HepG2 (cell line): ENCODE data around the gene NBPF1. TPM values are rescaled to one million over a fixed set of nuclear protein-coding genes. Genes with fewer than 3 reads are reported as not detected.

Source experiments
- CENPX ChIP-seq: sonication (generic); formaldehyde crosslinking; IDR thresholded peaks from 2 replicates; pipeline ENCODE4 v1.9.0; 2021; ENCODE audit warnings: mild to moderate bottlenecking, missing genetic modification reagents, moderate library complexity
- E2F1 ChIP-seq: sonication (generic); formaldehyde crosslinking; IDR thresholded peaks from 2 replicates; pipeline ENCODE4 v1.5.0; 2020; ENCODE audit warnings: missing genetic modification reagents
- FUBP1 ChIP-seq: sonication (generic); formaldehyde crosslinking; IDR thresholded peaks from 2 replicates; pipeline ENCODE4 v1.5.1; 2020; ENCODE audit warnings: missing genetic modification reagents, mild to moderate bottlenecking, borderline replicate concordance
- HNRNPL ChIP-seq: fragments of 200-400 bp; formaldehyde crosslinking; IDR thresholded peaks from 2 replicates; pipeline ENCODE4 v1.6.1; 2017; ENCODE audit warnings: mild to moderate bottlenecking, low read depth, low read length
- KLF15 ChIP-seq: sonication (generic); formaldehyde crosslinking; IDR thresholded peaks from 2 replicates; pipeline ENCODE4 v1.8.1; 2023; ENCODE audit warnings: borderline replicate concordance, mild to moderate bottlenecking, inconsistent platforms, missing genetic modification reagents, mixed read lengths
- MTA3 ChIP-seq: sonication (generic); formaldehyde crosslinking; IDR thresholded peaks from 2 replicates; pipeline ENCODE4 v1.4.0; 2020; ENCODE audit warnings: missing genetic modification reagents
- PHB2 ChIP-seq: fragments of 450-650 bp; IDR thresholded peaks from 2 replicates; pipeline ENCODE4 v1.6.1; 2018; ENCODE audit not compliant: partially characterized antibody
- SAP130 ChIP-seq: IDR thresholded peaks from 2 replicates; pipeline ENCODE4 v1.6.1; 2016; ENCODE audit warnings: low read depth
- SIX4 ChIP-seq: sonication (generic); formaldehyde crosslinking; IDR thresholded peaks from 2 replicates; pipeline ENCODE4 v1.4.0; 2020; ENCODE audit warnings: missing genetic modification reagents
- ZBTB2 ChIP-seq: sonication (generic); formaldehyde crosslinking; IDR thresholded peaks from 2 replicates; pipeline ENCODE4 v1.8.0; 2022; ENCODE audit warnings: low read depth, missing genetic modification reagents
- ZNF292 ChIP-seq: sonication (generic); formaldehyde crosslinking; IDR thresholded peaks from 2 replicates; pipeline ENCODE4 v1.8.1; 2022; ENCODE audit warnings: mild to moderate bottlenecking, low read depth, missing genetic modification reagents, borderline replicate concordance
- ZNF678 ChIP-seq: sonication (generic); formaldehyde crosslinking; IDR thresholded peaks from 2 replicates; pipeline ENCODE4 v1.4.0; 2020; ENCODE audit warnings: mild to moderate bottlenecking, missing genetic modification reagents
- ZSCAN12 ChIP-seq: sonication (generic); formaldehyde crosslinking; IDR thresholded peaks from 2 replicates; pipeline ENCODE4 v1.9.0; 2021; ENCODE audit warnings: mild to moderate bottlenecking, missing genetic modification reagents
- ZSCAN20 ChIP-seq: sonication (generic); formaldehyde crosslinking; IDR thresholded peaks from 2 replicates; pipeline ENCODE4 v1.4.0; 2020; ENCODE audit warnings: missing genetic modification reagents, mild to moderate bottlenecking, borderline replicate concordance
- polyA plus RNA-seq, 8 experiments: library from polyadenylated mRNA; depleted of rRNA in 3 of 8; stranded (reverse) in 7 of 8; unstranded in 1 of 8; fragments of >200 nt; fragmentation: Illumina TruSeq in 4 of 8; extraction: Trizol in 4 of 8; gene quantifications; 2 replicates each; pipeline versions ENCODE4 v1.2.1 to v1.2.3, GENCODE V29; 2011 to 2016; ENCODE audit warnings: low read depth in 4 of 8, missing spikeins in 1 of 8, mixed read lengths in 1 of 8; ENCODE audit not compliant: insufficient read depth in 1 of 8
- total RNA-seq, 5 experiments: library from RNA; depleted of rRNA; stranded (reverse); fragments of >200 nt; fragmentation: Illumina TruSeq; extraction: Trizol; gene quantifications; 2 replicates each; pipeline ENCODE4 v1.2.3, GENCODE V29; 2016; ENCODE audit warnings: low read depth in 1 of 5
- TF ChIP-seq, protein P1 (sequence below): sonication (generic); formaldehyde crosslinking; IDR thresholded peaks from 2 replicates; pipeline ENCODE4 v1.4.0; 2020; ENCODE audit warnings: missing genetic modification reagents, mild to moderate bottlenecking, borderline replicate concordance
- TF ChIP-seq, protein P2 (sequence below): sonication (generic); formaldehyde crosslinking; IDR thresholded peaks from 2 replicates; pipeline ENCODE4 v1.8.0; 2022; ENCODE audit warnings: missing genetic modification reagents, low read depth, mild to moderate bottlenecking, borderline replicate concordance

Gene NBPF1
- total and polyA plus RNA-seq, 2 of the 13 experiments (the other 11 are each of a cell fraction or from before 2014, with no cell fraction given): 30.3 to 35.6 TPM

- TF ChIP-seq, protein P1, sequence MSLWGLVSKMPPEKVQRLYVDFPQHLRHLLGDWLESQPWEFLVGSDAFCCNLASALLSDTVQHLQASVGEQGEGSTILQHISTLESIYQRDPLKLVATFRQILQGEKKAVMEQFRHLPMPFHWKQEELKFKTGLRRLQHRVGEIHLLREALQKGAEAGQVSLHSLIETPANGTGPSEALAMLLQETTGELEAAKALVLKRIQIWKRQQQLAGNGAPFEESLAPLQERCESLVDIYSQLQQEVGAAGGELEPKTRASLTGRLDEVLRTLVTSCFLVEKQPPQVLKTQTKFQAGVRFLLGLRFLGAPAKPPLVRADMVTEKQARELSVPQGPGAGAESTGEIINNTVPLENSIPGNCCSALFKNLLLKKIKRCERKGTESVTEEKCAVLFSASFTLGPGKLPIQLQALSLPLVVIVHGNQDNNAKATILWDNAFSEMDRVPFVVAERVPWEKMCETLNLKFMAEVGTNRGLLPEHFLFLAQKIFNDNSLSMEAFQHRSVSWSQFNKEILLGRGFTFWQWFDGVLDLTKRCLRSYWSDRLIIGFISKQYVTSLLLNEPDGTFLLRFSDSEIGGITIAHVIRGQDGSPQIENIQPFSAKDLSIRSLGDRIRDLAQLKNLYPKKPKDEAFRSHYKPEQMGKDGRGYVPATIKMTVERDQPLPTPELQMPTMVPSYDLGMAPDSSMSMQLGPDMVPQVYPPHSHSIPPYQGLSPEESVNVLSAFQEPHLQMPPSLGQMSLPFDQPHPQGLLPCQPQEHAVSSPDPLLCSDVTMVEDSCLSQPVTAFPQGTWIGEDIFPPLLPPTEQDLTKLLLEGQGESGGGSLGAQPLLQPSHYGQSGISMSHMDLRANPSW (CRISPR knock-in tag): 0 out of 2 replicates have a peak, but pooled peaks have one; percentile 21
- TF ChIP-seq ZSCAN20 (CRISPR knock-in tag): peak; percentile 67; the same call in 1 of the 2 replicates
- peak; percentile 45; the same call in 1 of the 2 replicates for TF ChIP-seq ZNF292 (CRISPR knock-in tag)
- peak; percentile 82; the same call in 1 of the 2 replicates for TF ChIP-seq ZSCAN12 (CRISPR knock-in tag)
- no peak for TF ChIP-seq ZNF678 (CRISPR knock-in tag)
- no peak for TF ChIP-seq MTA3 (CRISPR knock-in tag)
- no peak for TF ChIP-seq ZBTB2 (CRISPR knock-in tag)
- TF ChIP-seq HNRNPL: peak; percentile 79; the same call in 1 of the 2 replicates
- no peak for TF ChIP-seq CENPX (CRISPR knock-in tag)
- TF ChIP-seq SIX4 (CRISPR knock-in tag): no peak
- no peak for TF ChIP-seq KLF15 (CRISPR knock-in tag)
- TF ChIP-seq FUBP1: 0 out of 2 replicates have a peak, but pooled peaks have one; percentile 84
- peak; percentile 65; the same call in 1 of the 2 replicates for TF ChIP-seq E2F1
- TF ChIP-seq SAP130 (CRISPR knock-in tag): peak; percentile 27; the same call in 1 of the 2 replicates
- TF ChIP-seq PHB2: no peak
- TF ChIP-seq, protein P2, sequence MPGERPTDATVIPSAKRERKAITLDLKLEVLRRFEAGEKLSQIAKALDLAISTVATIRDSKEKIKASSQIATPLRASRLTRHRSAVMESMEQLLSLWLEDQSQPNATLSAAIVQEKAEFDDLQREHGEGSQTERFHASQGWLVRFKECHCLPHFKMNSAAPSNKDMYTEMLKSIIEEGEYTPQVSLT: no peak
These were observed 812 bp downstream of the NBPF1 start (continued) for GRCh38 chr1:16612332-16613172.
